ENCODE results near the gene SRCAP.

GRCh38 chr16:30650369-30651123, 48.4 kb upstream of the SRCAP start, which contains the start of gene PRR14:
- TF ChIP-seq GATA2 (IDR thresholded peaks at IDR 0.05; ENCODE audit: low read depth, low read length) = no peak
- TF ChIP-seq GATA3 (IDR thresholded peaks at IDR 0.05; ENCODE audit: low read depth, low read length) = no peak

All from SH-SY5Y (cell line).